ENCODE data around the gene ACSL4.
A peak's percentile ranks its signal among the peaks of the same experiment; 100 is the strongest.
"Not testable (repeated sequence)": the region's sequence is repeated elsewhere in the genome, so short reads cannot be mapped to it uniquely, and the experiment has no call there.

The ACSL4 gene

DNA sequence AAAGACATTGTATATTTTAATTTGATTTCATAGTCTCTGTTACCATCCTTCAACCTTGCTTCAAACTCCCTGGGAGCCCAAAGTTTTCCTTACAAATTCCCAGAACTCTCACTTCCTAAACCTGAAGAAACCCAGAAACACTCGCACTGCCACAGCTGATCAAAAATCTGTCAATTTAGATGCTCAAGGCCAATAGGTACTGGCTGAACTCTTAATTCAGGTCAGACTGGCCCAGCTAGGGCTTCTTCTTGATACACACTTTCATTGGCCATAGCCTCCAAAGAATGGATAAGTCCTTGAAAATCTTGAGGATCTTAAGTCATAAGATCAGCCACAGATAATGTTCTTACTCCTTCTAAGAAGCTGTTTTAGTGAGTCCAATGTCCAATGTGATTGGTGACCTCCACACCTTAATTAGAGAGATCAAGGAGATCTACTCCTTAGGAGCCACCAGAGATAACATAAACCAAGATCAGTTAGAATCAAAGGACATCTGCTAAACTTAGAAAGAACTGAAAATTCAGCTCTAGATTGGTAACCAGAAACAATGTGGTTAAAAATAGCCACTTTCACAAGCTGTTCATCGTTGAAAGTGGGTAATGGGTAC, 51.5 kb downstream of the ACSL4 start:
- H3K4me1 ChIP-seq = peaks cover 0 to 8% (median 0%) of the 10 kb centered on the region in 10 experiments; a peak in 1 of 20 replicates
- H3K27ac ChIP-seq = no peak overlapping the region
- H3K36me3 ChIP-seq = peaks cover 34 to 90% (median 51%) of the 10 kb centered on the region in 11 experiments
- no peak overlapping the region for H3K9ac ChIP-seq
- H3K27me3 ChIP-seq = peaks cover 72 to 100% (median 97%) of the 10 kb centered on the region in 11 experiments
- no peaks in the 10 kb centered on the region for H3K9me3 ChIP-seq (replicated peaks in 1 of 11)
- TF ChIP-seq Cebpa-rat (IDR thresholded peaks at IDR 0.05) = no peak
- peaks cover 7 to 98% (median 41%) of the 10 kb centered on the region in 11 experiments for H4K20me1 ChIP-seq
- no peak overlapping the region for H3K4me3 ChIP-seq
- H3K4me2 ChIP-seq = no peak overlapping the region

DNA sequence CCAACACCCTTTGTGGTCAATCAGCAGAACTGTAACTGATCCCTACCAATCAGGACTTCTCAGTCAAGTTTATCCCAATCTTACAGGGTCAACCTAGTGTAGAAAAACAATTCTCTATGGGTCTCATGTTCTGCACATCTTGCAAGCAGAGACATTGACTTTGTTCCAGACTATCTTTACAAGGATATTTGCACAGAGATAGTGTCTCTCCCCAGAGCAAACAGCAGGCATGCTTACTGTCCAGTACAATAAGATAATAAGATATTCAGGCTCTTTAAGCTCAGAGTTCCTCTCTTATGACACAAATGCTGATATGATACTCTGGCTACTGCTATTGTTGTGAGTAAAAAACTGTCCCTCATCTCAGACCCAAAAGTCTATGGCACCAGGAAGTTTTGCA, 53.2 kb downstream of the ACSL4 start:
- Histone ChIP-seq H3K9ac (no peak overlapping the region), H3K36me3 (peaks cover 45 to 92% (median 63%) of the 10 kb centered on the region in 11 experiments), H3K9me3 (replicated peaks in 1 of 11) (no peaks in the 10 kb centered on the region), H3K27ac (no peak overlapping the region), H3K4me2 (no peak overlapping the region), H3K4me3 (no peak overlapping the region), H3K27me3 (peaks cover 70 to 100% (median 98%) of the 10 kb centered on the region in 11 experiments), H4K20me1 (peaks cover 7 to 98% (median 31%) of the 10 kb centered on the region in 11 experiments; a peak in 20 of 22 replicates), H3K4me1 (no peaks in the 10 kb centered on the region)
- TF ChIP-seq Cebpa-rat (IDR thresholded peaks at IDR 0.05) = no peak

DNA sequence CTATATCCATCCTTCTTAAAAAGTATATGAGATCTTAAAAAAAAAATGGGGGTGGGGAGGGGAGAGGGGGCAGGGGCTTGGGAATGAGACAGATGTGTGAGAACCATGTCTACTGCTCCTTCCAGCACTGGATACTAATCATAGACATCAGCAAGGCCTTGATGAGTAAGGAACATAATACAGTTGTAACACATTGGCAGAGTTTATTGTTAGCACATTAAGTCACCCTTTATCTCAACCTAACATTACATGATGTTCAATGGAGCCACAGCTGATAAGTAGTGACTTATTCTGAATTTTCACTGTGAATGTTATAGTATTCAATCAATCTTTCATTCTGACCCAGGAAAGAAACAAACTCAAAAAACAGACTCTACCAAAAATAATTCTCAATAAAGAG, 60.8 kb downstream of the ACSL4 start:
- H4K20me1 ChIP-seq = peaks cover 0 to 90% (median 0%) of the 10 kb centered on the region in 11 experiments; a peak in 7 of 22 replicates
- no peak for TF ChIP-seq Cebpa-rat (IDR thresholded peaks at IDR 0.05)
- peaks cover 44 to 88% (median 64%) of the 10 kb centered on the region in 11 experiments for H3K36me3 ChIP-seq

DNA sequence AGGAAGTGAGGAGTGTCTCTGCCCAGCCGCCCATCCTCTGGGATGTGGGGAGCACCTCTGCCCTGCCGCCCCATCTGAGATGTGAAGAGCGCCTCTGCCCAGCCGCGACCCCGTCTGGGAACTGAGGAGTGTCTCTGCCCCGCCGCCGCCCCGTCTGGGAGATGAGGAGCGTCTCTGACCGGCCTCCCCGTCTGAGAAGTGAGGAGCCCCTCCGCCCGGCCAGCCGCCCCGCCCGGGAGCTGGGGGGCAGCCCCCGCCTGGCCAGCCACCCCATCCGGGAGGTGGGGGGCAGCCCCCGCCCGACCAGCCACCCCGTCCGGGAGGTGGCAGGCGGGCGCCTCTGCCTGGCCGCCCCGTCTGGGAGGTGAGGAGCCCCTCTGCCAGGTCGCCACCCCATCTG, 61.9 kb downstream of the ACSL4 start:
- Histone ChIP-seq H3K36me3 (peaks cover 46 to 88% (median 65%) of the 10 kb centered on the region in 11 experiments), H4K20me1 (peaks cover 0 to 92% (median 0%) of the 10 kb centered on the region in 11 experiments; a peak in 7 of 22 replicates), H3K9me3 (replicated peaks in 1 of 11) (peaks cover 4 to 17% (median 11%) of the 10 kb centered on the region in 11 experiments; a peak in 17 of 22 replicates), H3K27me3 (peaks cover 51 to 79% (median 66%) of the 10 kb centered on the region in 11 experiments)
- not testable (repeated sequence) for H3K4me2 ChIP-seq, H3K27ac ChIP-seq, H3K9ac ChIP-seq, H3K4me1 ChIP-seq, H3K4me3 ChIP-seq

More for the DNA sequence above, 60.8 kb downstream of the ACSL4 start:
- no peak overlapping the region for H3K27ac ChIP-seq
- H3K4me1 ChIP-seq = no peaks in the 10 kb centered on the region
- peaks cover 4 to 17% (median 11%) of the 10 kb centered on the region in 11 experiments; a peak in 17 of 22 replicates for H3K9me3 ChIP-seq (replicated peaks in 1 of 11)
- H3K4me2 ChIP-seq = no peak overlapping the region
- H3K9ac ChIP-seq = no peak overlapping the region
- no peak overlapping the region for H3K4me3 ChIP-seq
- peaks cover 51 to 79% (median 65%) of the 10 kb centered on the region in 11 experiments for H3K27me3 ChIP-seq

DNA sequence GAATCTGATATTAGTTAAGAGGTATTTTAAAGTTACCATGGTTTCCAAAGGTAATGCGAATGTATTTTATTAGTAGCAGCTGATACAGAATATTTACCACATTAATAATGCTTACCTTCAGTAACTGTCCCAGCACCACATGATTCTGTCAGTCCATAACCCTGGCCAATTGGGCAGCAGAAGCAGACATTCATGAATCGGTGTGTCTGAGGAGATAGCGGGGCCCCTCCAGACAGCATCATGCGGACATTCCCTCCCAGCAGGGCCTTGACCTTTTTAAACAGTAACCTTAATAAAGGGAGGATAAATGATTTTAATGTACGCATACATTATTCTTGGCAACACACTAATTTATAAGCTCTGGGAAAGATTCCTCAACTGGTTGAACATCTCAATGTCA, 65.1 kb downstream of the ACSL4 start:
- no peak overlapping the region for H3K4me2 ChIP-seq
- no peak overlapping the region for H3K4me3 ChIP-seq
- H3K4me1 ChIP-seq = no peaks in the 10 kb centered on the region
- no peak for TF ChIP-seq Cebpa-rat (IDR thresholded peaks at IDR 0.05)
- peaks cover 0 to 92% (median 0%) of the 10 kb centered on the region in 11 experiments; a peak in 7 of 22 replicates for H4K20me1 ChIP-seq
- H3K27me3 ChIP-seq = peaks cover 47 to 79% (median 66%) of the 10 kb centered on the region in 11 experiments
- H3K27ac ChIP-seq = no peak overlapping the region
- H3K36me3 ChIP-seq = peaks cover 37 to 88% (median 63%) of the 10 kb centered on the region in 11 experiments
- H3K9me3 ChIP-seq (replicated peaks in 1 of 11) = peaks cover 4 to 17% (median 11%) of the 10 kb centered on the region in 11 experiments; a peak in 17 of 22 replicates
- no peak overlapping the region for H3K9ac ChIP-seq

DNA sequence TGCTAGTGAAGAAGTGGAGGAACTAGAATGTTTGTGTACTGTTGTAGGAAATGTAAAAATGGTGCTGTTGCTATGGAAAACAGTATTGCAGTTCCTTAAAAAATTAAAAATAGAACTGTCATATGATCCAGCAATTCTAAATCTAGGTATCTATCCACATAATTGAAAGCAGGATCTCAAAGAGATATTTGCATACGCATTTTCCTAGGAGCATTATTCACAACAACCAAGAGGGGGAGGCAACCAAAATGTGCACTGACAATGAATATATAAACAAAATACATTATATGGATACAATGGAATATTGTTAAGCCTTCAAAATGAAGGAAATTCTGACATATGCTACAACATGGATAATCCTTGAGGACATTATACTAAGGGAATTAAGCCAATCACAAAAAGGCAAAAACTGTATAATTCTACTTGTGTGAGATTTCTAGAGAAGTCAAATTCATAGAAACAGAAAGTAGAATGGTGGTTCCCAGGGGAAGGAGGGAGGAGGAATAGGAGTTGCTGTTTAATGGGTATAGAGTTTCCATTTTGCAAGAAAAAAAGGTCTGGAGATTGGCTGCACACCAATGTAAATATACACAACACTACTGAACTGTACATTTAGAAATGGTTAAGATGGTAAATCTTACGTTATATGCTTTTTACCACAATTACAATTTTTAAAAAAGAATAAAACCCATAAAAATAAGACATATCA, 72.5 kb downstream of the ACSL4 start:
- Histone ChIP-seq H3K9ac (no peak overlapping the region), H3K9me3 (replicated peaks in 1 of 11) (peaks cover 0 to 15% (median 10%) of the 10 kb centered on the region in 11 experiments; a peak in 16 of 22 replicates), H3K27me3 (peaks cover 44 to 89% (median 81%) of the 10 kb centered on the region in 11 experiments), H4K20me1 (peaks cover 0 to 91% (median 0%) of the 10 kb centered on the region in 11 experiments; a peak in 5 of 22 replicates), H3K4me2 (no peak overlapping the region; a peak in 1 of 22 replicates), H3K4me1 (peaks cover 0 to 24% (median 0%) of the 10 kb centered on the region in 10 experiments; a peak in 4 of 20 replicates), H3K27ac (0 out of 22 replicates have a peak overlapping the region, but pooled peaks of 1 of the 11 experiments have one; percentile 6), H3K4me3 (no peak overlapping the region), H3K36me3 (peaks cover 57 to 95% (median 72%) of the 10 kb centered on the region in 11 experiments)
- TF ChIP-seq Cebpa-rat (IDR thresholded peaks at IDR 0.05) = no peak

DNA sequence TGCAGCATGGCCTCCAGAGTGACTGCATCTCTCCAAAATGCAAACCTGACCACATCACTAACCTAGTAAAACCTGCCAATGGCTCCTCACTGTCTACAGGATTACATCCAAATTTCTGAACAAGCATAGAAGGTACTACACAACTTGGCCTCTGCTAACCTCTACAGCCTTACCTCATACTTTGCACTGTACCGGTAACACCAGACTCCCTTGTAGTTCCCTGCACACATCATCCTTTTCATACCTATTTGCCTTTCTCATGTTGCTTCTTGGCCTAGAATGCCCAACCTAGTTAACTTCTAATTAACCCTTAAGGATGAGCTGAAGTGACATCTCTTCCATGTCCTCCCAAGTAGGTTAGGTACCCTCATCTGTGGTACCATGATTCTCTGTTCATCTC, 74.7 kb downstream of the ACSL4 start:
- Histone ChIP-seq H3K4me1 (peaks cover 0 to 24% (median 0%) of the 10 kb centered on the region in 10 experiments; a peak in 4 of 20 replicates), H3K27ac (no peak overlapping the region), H3K4me3 (no peak overlapping the region), H3K9ac (no peak overlapping the region), H3K4me2 (no peak overlapping the region), H3K36me3 (peaks cover 50 to 87% (median 64%) of the 10 kb centered on the region in 11 experiments), H3K27me3 (peaks cover 34 to 83% (median 74%) of the 10 kb centered on the region in 11 experiments; a peak in 21 of 22 replicates), H4K20me1 (peaks cover 0 to 87% (median 6%) of the 10 kb centered on the region in 11 experiments; a peak in 10 of 22 replicates), H3K9me3 (replicated peaks in 1 of 11) (peaks cover 0 to 21% (median 10%) of the 10 kb centered on the region in 11 experiments; a peak in 16 of 22 replicates)
- TF ChIP-seq Cebpa-rat (IDR thresholded peaks at IDR 0.05) = no peak

DNA sequence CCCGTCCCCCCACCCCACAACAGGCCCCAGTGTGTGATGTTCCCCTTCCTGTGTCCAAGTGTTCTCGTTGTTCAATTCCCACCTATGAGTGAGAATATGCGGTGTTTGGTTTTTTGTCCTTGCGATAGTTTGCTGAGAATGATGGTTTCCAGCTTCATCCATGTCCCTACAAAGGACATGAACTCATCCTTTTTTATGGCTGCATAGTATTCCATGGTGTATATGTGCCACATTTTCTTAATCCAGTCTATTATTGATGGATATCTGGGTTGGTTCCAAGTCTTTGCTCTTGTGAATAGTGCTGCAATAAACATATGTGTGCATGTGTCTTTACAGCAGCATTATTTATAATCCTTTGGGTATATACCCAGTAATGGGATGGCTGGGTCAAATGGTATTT, 75.7 kb downstream of the ACSL4 start:
- H3K27ac ChIP-seq, H3K4me2 ChIP-seq, H3K4me3 ChIP-seq, H3K9ac ChIP-seq: not testable (repeated sequence)
- Histone ChIP-seq H4K20me1 (peaks cover 0 to 83% (median 6%) of the 10 kb centered on the region in 11 experiments; a peak in 10 of 22 replicates), H3K36me3 (peaks cover 41 to 77% (median 55%) of the 10 kb centered on the region in 11 experiments), H3K27me3 (peaks cover 24 to 73% (median 63%) of the 10 kb centered on the region in 11 experiments; a peak in 21 of 22 replicates), H3K4me1 (peaks cover 0 to 23% (median 0%) of the 10 kb centered on the region in 10 experiments; a peak in 4 of 20 replicates), H3K9me3 (replicated peaks in 1 of 11) (peaks cover 0 to 21% (median 10%) of the 10 kb centered on the region in 11 experiments; a peak in 16 of 22 replicates)
